HG03097 (cell line): ENCODE results near the gene HPSE2.
"Not testable (repeated sequence)": the region's sequence is repeated elsewhere in the genome, so short reads cannot be mapped to it uniquely, and the experiment has no call there.

Experiments
- ATAC-seq: cut with Tn5 transposase; IDR thresholded peaks from one replicate; pipeline ENCODE4 v1.9.1; 2021; ENCODE audit not compliant: unreplicated experiment, low FRiP score

HPSE2 gene

GRCh38 chr10:98924526-98924925, 311.1 kb downstream of the HPSE2 start:
- no peak for ATAC-seq

DNA sequence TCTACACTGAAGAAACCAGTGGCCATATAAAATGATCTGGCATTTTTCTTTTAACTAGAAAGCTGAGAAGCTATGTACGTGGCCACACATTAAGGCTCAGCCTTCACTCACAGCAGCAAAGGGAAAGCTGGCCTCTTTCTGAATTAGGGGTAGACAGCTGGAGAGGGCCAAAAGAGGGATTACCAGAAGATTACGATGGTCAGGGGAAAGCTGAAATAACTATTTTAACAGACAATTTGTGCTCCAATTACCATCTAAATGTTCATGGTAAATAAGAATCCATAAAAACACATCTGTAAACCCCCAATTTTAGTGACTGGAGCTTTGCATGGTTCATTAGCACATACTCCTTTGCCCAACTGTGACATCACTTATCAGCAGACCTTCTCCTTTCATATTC, 314.3 kb downstream of the HPSE2 start:
- ATAC-seq = no peak

- ATAC-seq = no peak
Observed at GRCh38 chr10:98920807-98921206, 314.8 kb downstream of the HPSE2 start.

- ATAC-seq = no peak
Observed at GRCh38 chr10:98920360-98920759, 315.3 kb downstream of the HPSE2 start.

GRCh38 chr10:98919899-98920298, 315.8 kb downstream of the HPSE2 start:
- no peak for ATAC-seq

DNA sequence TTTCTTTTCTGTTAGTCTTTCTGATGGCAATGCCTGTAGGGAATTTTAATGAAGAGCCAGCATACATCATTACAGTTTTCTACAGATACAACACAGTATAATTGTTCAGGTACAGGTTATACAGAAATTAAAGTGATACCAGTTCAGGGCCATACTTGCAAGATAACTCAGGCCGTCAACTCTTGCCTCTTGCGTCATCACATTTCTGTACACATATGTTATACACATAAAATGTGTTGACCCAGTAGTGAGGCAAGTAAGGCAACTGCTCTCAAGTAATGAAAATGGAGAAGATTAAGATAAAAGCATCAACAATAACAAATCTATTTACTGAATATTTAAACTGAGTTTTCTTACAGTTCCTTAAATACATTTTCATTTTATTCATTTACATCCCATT, 317.8 kb downstream of the HPSE2 start:
- no peak for ATAC-seq

DNA sequence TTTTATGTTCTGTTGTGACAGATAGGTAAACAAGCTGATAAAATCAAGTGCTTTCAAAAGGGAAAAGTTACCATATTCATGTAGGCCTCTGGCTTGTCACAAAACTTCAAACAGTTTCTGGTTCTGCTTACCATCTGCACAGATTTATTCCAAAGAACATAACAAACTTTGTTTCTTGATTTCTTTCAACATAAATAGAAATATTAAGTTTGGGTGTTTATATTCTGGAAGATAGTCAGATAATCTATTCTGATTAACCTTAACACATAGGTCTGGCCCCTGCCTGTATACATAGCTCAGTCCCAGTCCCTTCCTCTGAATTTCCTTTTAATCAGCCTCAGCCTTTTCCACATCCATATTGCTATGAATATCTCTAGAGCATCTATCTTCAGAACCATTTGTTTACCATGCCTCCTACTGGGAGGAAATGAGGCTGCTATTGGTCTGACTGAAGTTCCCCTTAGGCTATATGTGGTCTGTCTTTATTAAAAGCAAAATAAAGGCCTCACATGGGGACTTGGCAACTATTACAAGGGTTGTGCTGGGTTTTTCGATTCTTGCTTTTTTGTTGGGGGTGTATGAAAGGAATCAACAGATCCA, 319.0 kb downstream of the HPSE2 start:
- no peak for ATAC-seq

DNA sequence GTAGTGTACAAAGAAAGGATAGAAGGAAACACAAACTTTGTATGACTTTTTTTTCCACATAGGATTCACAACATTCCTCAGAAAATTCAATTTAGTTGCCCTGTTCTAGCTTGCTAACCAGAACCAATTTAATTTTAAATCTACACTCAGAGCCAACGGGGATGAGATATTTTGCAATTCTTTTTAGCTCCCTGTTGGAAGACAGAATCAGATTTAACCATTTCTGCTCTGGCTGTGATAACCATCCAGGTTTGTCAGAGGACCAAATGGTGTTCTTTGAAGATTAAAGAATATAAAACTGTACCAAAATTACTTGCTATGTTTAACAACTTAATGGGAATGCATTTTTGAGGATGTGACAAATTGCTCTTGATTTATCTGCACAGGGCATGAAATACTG, 319.7 kb downstream of the HPSE2 start:
- no peak for ATAC-seq

DNA sequence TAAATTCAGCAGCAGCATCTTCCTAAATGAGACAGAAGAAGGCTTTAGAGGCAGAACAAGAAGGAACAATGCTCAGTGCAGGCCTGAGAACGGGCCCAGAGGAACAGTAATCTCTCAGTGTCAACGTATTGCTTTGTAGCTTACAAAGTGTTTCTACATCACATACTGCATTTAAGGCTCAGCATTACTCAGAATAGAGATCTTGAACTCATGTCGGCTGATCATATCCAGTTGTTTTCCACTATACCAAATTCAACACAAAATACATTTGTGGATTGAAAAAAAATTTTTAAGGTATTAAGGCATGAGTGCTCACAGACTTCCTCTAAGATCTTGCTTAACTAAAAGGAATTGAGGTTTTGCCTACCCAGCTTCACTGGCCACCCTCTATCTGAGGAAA, 325.1 kb downstream of the HPSE2 start:
- ATAC-seq = no peak

- ATAC-seq = no peak
Observed at GRCh38 chr10:98910048-98910447, 325.6 kb downstream of the HPSE2 start.

DNA sequence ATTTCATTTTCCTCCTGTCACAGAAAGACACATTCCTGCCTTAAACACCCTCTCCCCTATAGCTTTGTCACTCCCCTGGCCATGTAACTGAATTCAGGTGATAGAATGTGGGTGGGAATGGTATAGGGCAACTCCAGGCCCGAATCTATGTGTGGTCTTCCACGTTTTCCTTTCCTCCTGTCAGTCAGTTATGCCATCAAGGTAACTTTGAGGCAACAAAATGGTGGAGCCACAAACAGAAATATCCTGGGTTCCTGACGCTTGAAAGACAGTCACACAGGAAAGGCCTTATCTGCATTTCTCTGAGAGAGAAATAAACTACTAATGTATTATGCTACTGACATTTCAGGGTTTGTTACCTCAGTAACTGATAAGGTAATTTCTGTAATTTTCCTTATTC, 326.8 kb downstream of the HPSE2 start:
- no peak for ATAC-seq

GRCh38 chr10:98908247-98908646, 327.4 kb downstream of the HPSE2 start:
- ATAC-seq = not testable (repeated sequence)

DNA sequence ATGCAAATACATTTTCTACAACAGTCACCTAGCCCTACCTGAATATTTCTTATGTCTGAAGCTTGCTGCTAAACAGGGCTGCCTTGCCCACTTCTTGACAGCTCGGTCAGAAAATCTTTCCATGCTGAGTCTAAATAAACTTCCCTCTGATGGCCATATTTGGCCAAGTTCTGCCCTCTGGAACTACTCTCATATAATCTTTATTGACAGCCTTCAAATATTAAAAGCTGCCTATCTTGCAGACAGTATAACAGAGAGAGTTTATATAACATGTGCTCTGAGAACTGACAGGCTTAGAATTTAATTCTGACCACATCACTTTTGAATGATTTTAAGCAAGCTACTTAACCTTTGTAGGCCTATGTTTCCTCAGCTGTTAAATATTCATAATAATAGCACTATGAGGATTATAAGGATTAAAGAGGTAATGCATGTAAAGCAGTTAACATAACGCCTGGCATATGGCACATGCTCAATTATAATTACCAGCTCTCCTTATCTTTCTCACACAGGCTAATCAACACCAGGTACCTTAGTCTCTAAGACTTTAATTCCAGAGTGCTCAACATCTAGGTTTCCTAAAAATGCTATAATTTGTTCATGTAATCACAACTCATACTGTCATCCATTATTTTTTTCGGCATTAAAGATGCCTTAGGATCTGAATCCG, 334.1 kb downstream of the HPSE2 start:
- no peak for ATAC-seq

DNA sequence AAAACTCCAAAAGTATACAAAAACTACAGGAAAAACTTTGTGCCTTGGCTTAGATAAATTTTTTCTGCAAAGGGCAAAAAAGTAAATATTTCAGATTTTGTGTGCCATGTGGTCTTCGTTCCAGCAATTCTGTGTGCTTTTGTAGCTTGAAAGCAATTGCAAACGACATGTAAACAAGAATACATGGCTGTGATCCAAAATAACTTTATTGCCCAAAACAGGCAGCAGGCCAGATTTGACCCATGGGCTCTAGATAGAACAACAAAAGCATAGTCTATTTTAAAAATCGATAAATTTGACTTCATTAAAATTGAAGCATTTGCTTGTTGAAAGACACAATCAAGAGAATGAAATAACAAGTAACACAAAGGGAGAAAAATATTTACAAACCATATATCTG, 336.6 kb downstream of the HPSE2 start:
- ATAC-seq = no peak

DNA sequence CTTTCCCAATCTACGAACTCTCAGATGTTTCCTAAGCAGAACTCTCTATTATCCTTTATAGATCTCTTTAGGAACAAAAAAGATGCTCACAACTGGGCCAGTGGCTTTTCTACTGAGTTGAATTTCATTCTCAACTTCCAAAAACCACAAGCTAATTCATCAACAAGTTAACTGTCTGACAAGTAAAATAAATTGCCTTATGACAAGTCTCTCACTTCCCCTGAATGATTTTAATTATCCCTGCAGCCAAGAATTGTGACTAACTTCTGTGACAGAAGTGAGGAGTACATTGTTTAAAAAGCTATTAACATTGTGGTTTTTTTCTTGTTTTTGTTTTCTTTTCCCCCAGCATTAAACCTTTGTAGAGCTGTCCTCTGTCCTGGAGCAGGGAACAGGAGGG, 343.1 kb downstream of the HPSE2 start:
- ATAC-seq = no peak

DNA sequence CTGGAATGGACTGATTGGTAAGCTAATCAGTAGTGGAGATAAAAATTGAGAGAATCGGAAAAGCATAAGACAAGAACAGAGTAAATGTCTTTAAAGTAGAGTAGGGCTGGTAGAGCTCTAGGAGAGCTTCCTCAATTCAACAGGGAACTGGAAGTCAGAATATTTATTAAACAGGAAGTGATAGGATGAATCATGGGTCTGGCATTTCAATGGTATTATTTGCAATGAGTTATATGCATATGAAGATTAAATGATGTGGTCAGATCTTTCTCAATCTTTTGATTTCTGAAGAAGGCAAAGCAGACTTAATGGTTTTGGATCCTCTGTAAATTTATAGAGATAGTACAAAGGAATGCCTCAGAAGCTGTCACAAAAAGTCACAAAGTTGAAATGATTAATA, 349.0 kb downstream of the HPSE2 start:
- ATAC-seq = no peak

- no peak for ATAC-seq
Observed at GRCh38 chr10:98885378-98885777, 350.3 kb downstream of the HPSE2 start.

GRCh38 chr10:98881789-98882188, 353.9 kb downstream of the HPSE2 start:
- no peak for ATAC-seq

DNA sequence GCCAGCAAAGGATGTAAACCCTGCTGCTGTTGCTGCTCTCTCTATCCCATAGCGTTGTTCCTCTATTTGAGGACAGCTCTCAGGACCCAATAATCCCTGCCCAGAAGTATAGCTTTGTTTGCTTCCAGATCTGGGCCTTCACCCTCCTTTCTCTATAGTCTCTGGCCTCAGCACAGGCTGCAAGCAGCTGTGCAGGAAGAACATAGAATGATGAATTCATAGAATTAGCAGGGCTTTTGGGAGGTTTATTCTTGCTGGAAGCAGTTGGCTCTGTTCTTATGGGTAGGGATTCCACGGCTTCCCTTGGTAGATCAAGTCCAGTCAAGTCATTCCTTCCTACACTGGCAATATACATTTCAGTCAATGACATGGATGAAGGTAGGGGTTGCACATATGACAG, 354.7 kb downstream of the HPSE2 start:
- no peak for ATAC-seq

- no peak for ATAC-seq
Observed at GRCh38 chr10:98878921-98879320, 356.7 kb downstream of the HPSE2 start.

GRCh38 chr10:98878418-98878817, 357.2 kb downstream of the HPSE2 start:
- no peak for ATAC-seq

- no peak for ATAC-seq
Observed at GRCh38 chr10:98861962-98862361, 373.7 kb downstream of the HPSE2 start.

DNA sequence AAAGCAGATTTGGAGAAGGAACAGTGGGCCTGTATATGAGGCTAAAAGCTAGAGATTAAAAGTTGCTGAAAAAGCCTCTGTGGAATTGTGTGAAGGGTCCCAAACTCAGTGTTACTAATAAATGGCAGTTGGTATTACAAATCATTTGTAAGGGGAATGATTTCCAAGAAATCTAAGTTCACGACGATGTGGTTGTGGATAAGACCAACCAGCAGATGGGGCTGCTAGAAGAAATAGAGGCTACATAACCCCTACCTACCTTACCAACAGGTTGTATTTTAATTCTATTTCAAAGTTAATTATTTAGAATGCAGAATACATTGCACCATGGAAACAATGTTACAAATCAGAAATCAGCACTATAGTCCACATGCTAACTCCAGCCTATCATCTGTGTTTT, 377.1 kb downstream of the HPSE2 start:
- no peak for ATAC-seq
